ENCODE results near the gene ANP32E. TPM values are rescaled to one million over a fixed set of nuclear protein-coding genes. Genes with fewer than 3 reads are reported as not detected.

Gene ANP32E
- total RNA-seq, 1 experiment from 2014 or later, result 95.1 TPM

DNA sequence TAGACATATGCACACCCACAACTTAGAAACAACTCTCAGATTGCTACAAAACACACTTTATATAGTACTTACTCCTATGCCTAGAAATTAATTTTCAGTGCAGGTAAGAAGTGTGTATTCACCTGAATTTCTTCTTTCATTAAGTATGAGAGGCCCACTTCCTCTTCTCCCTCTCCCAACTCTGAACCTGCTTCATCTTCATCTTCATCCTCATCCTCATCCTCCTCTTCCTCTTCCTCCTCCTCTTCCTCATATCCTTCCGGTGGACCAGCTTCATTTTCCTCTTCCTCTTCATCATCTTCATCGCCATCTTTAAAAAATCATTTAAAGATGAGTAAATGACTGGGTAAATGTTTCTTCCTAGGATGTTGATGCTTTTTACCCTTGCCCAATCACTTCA is 9.4 kb downstream of the ANP32E start (continued):
- TF ChIP-seq, protein P1, sequence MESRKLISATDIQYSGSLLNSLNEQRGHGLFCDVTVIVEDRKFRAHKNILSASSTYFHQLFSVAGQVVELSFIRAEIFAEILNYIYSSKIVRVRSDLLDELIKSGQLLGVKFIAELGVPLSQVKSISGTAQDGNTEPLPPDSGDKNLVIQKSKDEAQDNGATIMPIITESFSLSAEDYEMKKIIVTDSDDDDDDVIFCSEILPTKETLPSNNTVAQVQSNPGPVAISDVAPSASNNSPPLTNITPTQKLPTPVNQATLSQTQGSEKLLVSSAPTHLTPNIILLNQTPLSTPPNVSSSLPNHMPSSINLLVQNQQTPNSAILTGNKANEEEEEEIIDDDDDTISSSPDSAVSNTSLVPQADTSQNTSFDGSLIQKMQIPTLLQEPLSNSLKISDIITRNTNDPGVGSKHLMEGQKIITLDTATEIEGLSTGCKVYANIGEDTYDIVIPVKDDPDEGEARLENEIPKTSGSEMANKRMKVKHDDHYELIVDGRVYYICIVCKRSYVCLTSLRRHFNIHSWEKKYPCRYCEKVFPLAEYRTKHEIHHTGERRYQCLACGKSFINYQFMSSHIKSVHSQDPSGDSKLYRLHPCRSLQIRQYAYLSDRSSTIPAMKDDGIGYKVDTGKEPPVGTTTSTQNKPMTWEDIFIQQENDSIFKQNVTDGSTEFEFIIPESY (IDR thresholded peaks at IDR 0.05; ENCODE audit: extremely low read depth, insufficient replicate concordance, low read length), result no peak
- TF ChIP-seq SP1 (IDR thresholded peaks at IDR 0.05; ENCODE audit: low read depth), result no peak
- TF ChIP-seq EGR1 (IDR thresholded peaks at IDR 0.05; ENCODE audit: low read depth), result no peak

DNA sequence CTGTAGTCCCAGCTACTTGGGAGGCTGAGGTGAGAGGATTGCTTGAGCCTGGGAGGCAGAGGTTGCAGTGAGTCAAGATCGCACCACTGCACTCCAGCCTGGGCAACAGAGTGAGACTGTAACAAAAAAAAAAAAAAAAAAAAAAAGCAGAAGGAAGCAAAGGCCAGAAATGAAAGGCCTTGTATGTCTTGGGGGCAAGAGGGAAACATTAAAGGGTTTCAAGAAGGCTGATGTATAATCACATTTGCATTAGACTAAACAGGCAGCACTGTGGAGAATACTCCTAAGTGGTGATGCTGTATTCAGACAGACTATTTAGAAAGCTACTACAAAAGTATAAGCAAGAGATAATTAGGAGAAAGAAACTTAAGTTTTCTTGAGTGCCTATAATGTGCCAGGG is 10.4 kb downstream of the ANP32E start:
- CTCF ChIA-PET, result no interaction called here
- no peaks in the 10 kb centered on the region for H3K4me1 ChIP-seq (ENCODE audit: control insufficient read depth in 1 of 2, insufficient read depth in 2 of 2, low read length in 2 of 2)
- no peak for TF ChIP-seq EZH2 (IDR thresholded peaks at IDR 0.05)
- TF ChIP-seq EGR1 (IDR thresholded peaks at IDR 0.05; ENCODE audit: low read depth), result no peak
- TF ChIP-seq CEBPB (IDR thresholded peaks at IDR 0.05; ENCODE audit: low read depth), result no peak
- TF ChIP-seq JUND (IDR thresholded peaks at IDR 0.05), result no peak
- no peak for TF ChIP-seq FOSL1 (IDR thresholded peaks at IDR 0.05; ENCODE audit: low read depth)
- TF ChIP-seq EZH2phosphoT487 (IDR thresholded peaks at IDR 0.05; ENCODE audit: borderline replicate concordance), result no peak
- TF ChIP-seq, protein P2, sequence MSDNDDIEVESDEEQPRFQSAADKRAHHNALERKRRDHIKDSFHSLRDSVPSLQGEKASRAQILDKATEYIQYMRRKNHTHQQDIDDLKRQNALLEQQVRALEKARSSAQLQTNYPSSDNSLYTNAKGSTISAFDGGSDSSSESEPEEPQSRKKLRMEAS (IDR thresholded peaks at IDR 0.05), result no peak
- no peak for TF ChIP-seq SIN3A (IDR thresholded peaks at IDR 0.05; ENCODE audit: low read depth)
- no peak for TF ChIP-seq ZFX (IDR thresholded peaks at IDR 0.05)
- no peak for TF ChIP-seq RAD21 (IDR thresholded peaks at IDR 0.05; ENCODE audit: low read depth)
- TF ChIP-seq YY1 (IDR thresholded peaks at IDR 0.05; ENCODE audit: extremely low read depth, insufficient replicate concordance, low read depth, low read length), result no peak
- TF ChIP-seq, protein P3, sequence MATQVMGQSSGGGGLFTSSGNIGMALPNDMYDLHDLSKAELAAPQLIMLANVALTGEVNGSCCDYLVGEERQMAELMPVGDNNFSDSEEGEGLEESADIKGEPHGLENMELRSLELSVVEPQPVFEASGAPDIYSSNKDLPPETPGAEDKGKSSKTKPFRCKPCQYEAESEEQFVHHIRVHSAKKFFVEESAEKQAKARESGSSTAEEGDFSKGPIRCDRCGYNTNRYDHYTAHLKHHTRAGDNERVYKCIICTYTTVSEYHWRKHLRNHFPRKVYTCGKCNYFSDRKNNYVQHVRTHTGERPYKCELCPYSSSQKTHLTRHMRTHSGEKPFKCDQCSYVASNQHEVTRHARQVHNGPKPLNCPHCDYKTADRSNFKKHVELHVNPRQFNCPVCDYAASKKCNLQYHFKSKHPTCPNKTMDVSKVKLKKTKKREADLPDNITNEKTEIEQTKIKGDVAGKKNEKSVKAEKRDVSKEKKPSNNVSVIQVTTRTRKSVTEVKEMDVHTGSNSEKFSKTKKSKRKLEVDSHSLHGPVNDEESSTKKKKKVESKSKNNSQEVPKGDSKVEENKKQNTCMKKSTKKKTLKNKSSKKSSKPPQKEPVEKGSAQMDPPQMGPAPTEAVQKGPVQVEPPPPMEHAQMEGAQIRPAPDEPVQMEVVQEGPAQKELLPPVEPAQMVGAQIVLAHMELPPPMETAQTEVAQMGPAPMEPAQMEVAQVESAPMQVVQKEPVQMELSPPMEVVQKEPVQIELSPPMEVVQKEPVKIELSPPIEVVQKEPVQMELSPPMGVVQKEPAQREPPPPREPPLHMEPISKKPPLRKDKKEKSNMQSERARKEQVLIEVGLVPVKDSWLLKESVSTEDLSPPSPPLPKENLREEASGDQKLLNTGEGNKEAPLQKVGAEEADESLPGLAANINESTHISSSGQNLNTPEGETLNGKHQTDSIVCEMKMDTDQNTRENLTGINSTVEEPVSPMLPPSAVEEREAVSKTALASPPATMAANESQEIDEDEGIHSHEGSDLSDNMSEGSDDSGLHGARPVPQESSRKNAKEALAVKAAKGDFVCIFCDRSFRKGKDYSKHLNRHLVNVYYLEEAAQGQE (IDR thresholded peaks at IDR 0.05; ENCODE audit: low read depth), result no peak
- TF ChIP-seq TCF7L2 (IDR thresholded peaks at IDR 0.05; ENCODE audit: borderline replicate concordance, extremely low read depth, insufficient read depth, insufficient read length), result no peak
- TF ChIP-seq, protein P4, sequence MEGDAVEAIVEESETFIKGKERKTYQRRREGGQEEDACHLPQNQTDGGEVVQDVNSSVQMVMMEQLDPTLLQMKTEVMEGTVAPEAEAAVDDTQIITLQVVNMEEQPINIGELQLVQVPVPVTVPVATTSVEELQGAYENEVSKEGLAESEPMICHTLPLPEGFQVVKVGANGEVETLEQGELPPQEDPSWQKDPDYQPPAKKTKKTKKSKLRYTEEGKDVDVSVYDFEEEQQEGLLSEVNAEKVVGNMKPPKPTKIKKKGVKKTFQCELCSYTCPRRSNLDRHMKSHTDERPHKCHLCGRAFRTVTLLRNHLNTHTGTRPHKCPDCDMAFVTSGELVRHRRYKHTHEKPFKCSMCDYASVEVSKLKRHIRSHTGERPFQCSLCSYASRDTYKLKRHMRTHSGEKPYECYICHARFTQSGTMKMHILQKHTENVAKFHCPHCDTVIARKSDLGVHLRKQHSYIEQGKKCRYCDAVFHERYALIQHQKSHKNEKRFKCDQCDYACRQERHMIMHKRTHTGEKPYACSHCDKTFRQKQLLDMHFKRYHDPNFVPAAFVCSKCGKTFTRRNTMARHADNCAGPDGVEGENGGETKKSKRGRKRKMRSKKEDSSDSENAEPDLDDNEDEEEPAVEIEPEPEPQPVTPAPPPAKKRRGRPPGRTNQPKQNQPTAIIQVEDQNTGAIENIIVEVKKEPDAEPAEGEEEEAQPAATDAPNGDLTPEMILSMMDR (IDR thresholded peaks at IDR 0.05 in 2 of 3, conservative IDR thresholded peaks at IDR 0.05 in 1 of 3; ENCODE audit: borderline replicate concordance in 1 of 3, insufficient read depth in 1 of 3, low read depth in 2 of 3, low read length in 2 of 3), result no peak
- TF ChIP-seq, protein P1 (IDR thresholded peaks at IDR 0.05; ENCODE audit: extremely low read depth, insufficient replicate concordance, low read length), result no peak
- no peak for TF ChIP-seq SP1 (IDR thresholded peaks at IDR 0.05; ENCODE audit: low read depth)

More for the DNA sequence above, 10.4 kb downstream of the ANP32E start:
- H2AFZ ChIP-seq (ENCODE audit: low read depth, low read length, poor library complexity, severe bottlenecking), result no peak overlapping the region
- RAD21 ChIA-PET (ENCODE audit: low non-redundant PET in 1 of 2, low total read pairs in 2 of 2, uncharacterized antibody in 2 of 2, unreplicated experiment in 2 of 2), result no interaction called here
- H3K36me3 ChIP-seq (ENCODE audit: control insufficient read depth in 1 of 2, insufficient read depth in 2 of 2, low read length in 2 of 2), result peaks cover 40 to 45% of the 10 kb centered on the region in 2 experiments
- ATAC-seq (no peak), DNase-seq (ENCODE audit: low read depth, low spot score) (no peak)
- intact Hi-C loops (cut with micrococcal nuclease), result no loop called here
- H3K79me2 ChIP-seq (ENCODE audit: insufficient read depth, low read length), result peaks cover 18% of the 10 kb centered on the region
- BruUV-seq (replicated peaks), result no TSS peak
- no peaks in the 10 kb centered on the region for H3K9me3 ChIP-seq (ENCODE audit: control insufficient read depth in 1 of 2, insufficient read depth in 1 of 2, low read depth in 1 of 2, low read length in 2 of 2)
- H3K4me3 ChIP-seq (replicated peaks in 1 of 2; ENCODE audit: low read depth in 1 of 2, low read length in 2 of 2), result no peak overlapping the region
- no peaks in the 10 kb centered on the region for H3K27me3 ChIP-seq (ENCODE audit: insufficient read depth, low read length)
- no peaks in the 10 kb centered on the region for H4K20me1 ChIP-seq (ENCODE audit: insufficient read depth)
- H3K9me2 ChIP-seq (ENCODE audit: insufficient read depth), result no peaks in the 10 kb centered on the region
- POLR2A ChIA-PET, result no interaction called here
- H3K9ac ChIP-seq (ENCODE audit: low read length), result no peak overlapping the region
- H3K27ac ChIP-seq (ENCODE audit: low read depth, low read length), result no peak overlapping the region
- H3K4me2 ChIP-seq (ENCODE audit: low read length), result no peak overlapping the region
